Measurements from ENCODE around the gene SHROOM2.

Gene SHROOM2

DNA sequence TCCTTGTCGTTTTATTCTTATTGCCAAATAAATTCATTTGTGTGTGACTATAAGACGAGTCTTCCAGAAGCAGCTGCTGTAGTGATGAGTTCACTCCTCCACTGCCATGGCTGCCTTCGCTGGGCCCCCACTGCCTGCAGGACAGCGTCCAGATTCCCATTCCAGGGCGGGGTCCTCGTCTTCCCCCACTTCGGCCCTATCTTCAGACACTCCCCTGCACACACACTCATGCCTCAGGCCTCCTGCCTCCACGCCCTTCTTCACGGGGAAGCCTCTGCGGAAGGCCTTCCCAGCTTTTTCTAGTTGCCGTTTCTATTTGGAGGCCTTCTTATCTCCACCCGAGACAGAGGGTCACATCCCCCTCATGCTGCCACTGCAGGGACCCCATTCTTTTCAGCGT, 80.4 kb downstream of the SHROOM2 start:
- DNase-seq (ENCODE audit: low spot score), result no peak

DNA sequence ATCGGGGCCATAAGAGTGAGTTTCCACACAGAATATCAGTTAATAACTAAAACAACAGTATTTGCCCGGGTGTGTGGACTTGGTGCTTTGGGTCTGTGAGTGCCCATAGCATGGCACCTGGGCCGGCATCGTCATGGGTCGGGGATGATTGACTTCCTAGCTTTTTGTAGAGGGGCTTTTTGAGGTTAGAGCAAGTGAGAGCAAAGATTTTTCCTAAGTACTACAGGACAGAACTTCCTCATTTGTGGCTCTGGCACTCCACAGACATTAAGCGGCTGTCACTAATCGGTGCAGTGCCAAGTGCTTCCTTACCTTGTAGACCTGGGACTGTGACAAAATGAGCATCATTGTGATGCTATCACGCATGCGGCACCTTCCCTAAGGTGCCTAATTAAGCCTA, 81.0 kb downstream of the SHROOM2 start:
- no peak for DNase-seq (ENCODE audit: low spot score)

DNA sequence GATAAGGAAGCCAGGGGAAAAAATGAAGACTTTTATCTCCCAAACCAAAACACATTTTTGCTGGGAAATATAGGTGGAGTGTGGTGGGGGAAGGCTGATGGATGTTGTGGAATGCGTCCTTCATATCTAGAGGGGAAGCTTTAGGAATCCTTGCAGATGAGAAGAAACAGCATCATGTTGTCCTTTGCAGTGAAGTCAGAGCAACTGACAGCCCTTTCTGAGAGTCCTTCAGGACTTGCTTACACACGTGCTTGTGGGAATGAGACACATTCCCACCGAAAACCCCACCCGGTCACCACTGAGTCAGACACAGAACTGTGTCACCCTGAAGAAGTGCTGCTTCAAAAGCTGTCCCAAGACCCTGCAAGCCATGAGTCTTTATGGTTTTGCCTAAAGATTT, 81.5 kb downstream of the SHROOM2 start:
- no peak for DNase-seq (ENCODE audit: low spot score)

DNA sequence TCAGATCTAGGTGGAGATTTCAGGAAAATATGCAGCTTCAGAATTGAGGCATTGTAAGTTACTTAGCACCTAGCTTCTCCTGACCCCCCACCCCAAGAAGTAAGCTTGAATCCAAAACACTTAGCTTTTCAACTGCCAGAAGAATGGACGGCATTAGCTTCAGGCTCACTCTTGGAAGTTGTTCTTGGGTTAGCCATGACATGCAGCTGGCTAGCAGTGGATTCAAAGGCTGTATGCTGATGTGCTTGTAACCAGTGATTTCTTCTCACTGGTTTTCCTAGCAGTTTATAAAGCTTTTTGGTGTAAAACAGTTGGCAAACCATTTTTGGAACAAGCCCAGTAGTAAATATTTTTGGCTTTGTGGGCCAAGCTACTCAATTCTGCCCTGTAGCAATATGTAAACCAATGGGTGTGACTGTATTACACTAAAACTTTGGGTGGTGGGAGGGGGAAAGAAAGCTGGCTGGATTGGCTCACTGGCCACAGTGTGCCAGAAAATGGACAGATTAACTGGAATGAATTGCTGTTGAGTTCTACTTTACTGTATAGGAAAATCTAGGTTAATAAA, 85.6 kb downstream of the SHROOM2 start:
- DNase-seq (ENCODE audit: low spot score), result peak; percentile 24

GRCh38 chrX:9873360-9873759, 87.1 kb downstream of the SHROOM2 start:
- no peak for DNase-seq (ENCODE audit: low spot score)

- peak; percentile 24 for DNase-seq (ENCODE audit: low spot score)
Observed at GRCh38 chrX:9873952-9874351, 87.7 kb downstream of the SHROOM2 start.

DNA sequence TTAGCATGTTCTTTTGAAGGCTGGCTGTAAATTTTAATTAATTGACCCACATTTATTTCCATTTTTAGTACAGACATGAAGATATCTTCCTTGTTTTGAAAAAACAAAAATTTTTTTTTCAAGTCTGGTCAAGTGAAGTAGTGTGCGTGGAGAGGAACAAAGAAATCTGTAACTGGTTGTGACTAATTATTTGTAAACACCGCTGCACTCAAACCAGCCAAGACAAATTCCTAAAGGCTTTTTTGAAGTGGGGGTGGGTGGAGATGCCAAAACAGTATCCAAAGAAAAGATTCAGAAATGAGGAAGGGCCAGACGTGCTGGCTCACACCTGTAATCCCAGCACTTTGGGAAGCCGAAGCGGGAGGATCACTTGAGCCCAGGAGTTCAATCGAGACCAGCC, 88.3 kb downstream of the SHROOM2 start:
- DNase-seq (ENCODE audit: low spot score), result no peak

DNA sequence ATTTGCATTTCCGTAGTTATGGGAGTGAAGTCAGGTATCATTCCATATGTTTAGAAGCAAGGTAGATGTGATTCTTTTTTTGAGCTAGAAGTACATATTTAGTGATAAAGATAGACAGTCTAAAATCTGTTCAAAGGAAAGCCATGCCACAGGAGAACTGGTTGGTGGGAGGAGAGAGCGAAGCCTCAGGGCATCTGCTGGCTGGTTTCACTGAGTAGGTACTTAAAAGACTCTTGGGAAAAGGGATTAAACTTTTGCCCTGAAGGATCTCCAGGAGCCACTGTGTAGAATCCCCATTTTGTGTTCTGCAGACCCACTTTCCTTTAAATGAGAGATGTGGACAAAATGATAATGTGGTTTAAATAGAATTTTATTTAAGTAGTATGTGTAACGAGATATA, 89.6 kb downstream of the SHROOM2 start:
- no peak for DNase-seq (ENCODE audit: low spot score)

DNA sequence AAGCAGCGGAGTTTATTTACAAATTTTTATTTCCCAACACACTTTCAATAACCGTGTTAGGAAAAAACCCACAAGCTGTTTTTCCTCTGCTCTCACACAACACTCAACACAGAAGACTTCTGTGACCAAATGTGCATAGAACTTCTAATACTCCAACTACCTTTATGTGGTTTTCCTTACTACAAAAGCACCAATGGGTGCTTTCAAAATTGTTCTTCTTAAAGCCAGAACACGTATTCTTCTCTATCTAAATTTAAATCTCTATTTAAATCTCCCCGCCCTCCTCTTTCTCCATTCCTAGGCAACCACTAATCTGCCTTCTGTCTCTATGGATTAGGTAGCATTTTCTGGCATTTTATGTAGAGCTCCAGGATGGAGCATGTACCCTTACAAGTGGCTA, 90.0 kb downstream of the SHROOM2 start:
- DNase-seq (ENCODE audit: low spot score), result no peak

- no peak for DNase-seq (ENCODE audit: low spot score)
Observed at GRCh38 chrX:9878146-9878820, 92.1 kb downstream of the SHROOM2 start.

- DNase-seq (ENCODE audit: low spot score), result no peak
Observed at GRCh38 chrX:9880237-9880636, 94.0 kb downstream of the SHROOM2 start.

DNA sequence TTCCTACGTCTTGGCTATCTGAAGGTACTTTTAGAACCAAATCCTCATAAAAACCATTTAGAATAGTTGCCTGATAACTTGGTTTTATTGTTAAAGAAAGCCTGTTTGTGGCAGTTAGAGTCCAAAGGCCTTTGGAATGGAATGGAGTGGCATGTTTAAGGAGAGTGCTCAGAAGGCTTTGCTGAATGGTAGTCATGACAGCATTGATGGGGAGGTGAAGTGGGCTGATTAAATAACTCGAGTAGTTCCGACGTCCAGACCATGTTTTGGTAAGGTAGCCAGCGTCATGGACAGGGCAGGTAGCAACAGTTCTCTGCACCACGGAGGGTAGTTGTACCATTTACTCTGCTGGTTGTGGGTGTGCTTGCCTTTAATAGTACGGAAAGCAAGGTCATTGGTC, 94.6 kb downstream of the SHROOM2 start:
- no peak for DNase-seq (ENCODE audit: low spot score)

GRCh38 chrX:9882669-9883446, 96.6 kb downstream of the SHROOM2 start:
- no peak for DNase-seq (ENCODE audit: low spot score)

GRCh38 chrX:9884031-9884779, 98.0 kb downstream of the SHROOM2 start:
- DNase-seq (ENCODE audit: low spot score), result no peak

- peak; percentile 70 for DNase-seq (ENCODE audit: low spot score)
Observed at GRCh38 chrX:9885150-9885549, 98.9 kb downstream of the SHROOM2 start.

DNA sequence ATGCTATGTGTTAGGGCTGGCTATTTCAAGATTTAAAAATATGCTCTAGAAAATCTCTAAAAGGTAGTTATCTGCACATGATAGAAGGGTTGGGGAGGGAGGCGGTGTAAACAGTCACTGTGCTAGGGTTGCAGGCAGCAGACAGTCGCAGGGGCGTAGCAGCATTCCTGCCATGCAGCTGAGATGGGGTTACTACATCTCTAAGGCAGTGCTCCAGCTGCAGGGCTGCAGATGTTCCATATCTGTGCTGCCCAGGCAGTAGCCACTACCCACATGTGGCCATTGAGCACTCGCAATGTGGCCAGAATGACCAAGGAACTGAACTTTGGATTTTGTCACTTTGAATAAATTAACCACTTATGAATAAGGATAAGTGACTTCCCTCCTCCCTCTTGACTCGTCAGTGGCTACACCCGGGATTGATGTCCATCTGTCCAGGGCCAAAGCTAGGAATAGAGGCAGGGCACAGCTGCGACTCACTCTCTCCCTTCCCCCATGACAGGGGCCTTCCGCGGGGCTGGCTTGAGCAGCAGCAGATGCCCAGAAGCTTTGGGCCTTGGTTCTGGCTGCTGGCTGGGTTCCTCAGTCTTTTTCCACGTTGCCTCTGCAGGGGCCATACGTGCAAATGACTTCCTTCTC, 101.5 kb downstream of the SHROOM2 start:
- DNase-seq (ENCODE audit: low spot score), result no peak

GRCh38 chrX:9888953-9889470, 102.8 kb downstream of the SHROOM2 start:
- DNase-seq (ENCODE audit: low spot score), result no peak

GRCh38 chrX:9890681-9891091, 104.5 kb downstream of the SHROOM2 start:
- DNase-seq (ENCODE audit: low spot score), result no peak

DNA sequence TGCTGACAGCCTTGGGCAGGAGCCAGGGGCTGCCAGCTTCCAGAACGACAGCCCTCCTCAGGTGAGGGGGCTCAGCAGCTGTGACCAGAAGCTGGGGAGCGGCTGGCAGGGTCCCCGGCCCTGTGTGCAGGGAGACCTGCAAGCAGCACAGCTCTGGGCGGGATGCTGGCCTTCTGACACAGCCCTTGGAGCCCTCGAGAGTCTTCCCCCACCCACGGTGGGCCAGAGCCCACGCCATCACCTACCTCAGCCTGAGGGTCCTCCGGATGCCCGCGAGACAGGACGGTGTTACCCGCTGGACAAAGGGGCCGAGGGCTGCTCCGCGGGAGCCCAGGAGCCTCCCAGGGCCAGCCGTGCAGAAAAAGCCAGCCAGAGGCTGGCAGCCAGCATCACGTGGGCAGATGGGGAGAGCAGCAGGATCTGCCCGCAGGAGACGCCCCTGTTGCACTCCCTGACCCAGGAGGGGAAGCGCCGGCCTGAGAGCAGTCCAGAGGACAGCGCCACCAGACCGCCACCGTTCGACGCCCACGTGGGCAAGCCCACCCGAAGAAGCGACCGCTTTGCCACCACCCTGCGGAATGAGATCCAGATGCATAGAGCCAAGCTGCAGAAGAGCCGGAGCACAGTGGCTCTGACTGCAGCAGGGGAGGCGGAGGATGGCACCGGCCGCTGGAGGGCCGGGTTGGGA, 109.1 kb downstream of the SHROOM2 start:
- DNase-seq (ENCODE audit: low spot score), result no peak

- peak; percentile 75 for DNase-seq (ENCODE audit: low spot score)
Observed at GRCh38 chrX:9897761-9898161, 111.5 kb downstream of the SHROOM2 start.

GRCh38 chrX:9899640-9900111, 113.4 kb downstream of the SHROOM2 start:
- peak; percentile 67 for DNase-seq (ENCODE audit: low spot score)

All from GM03348 (cell line).